ENCODE measurements around the gene RBFOX2. TPM values are rescaled to one million over a fixed set of nuclear protein-coding genes. Genes with fewer than 3 reads are reported as not detected.

Gene RBFOX2
- total and polyA plus RNA-seq, 2 of the 13 experiments (the other 11 are each of a cell fraction or from before 2014, with no cell fraction given), result 37.3 to 40.4 TPM

DNA sequence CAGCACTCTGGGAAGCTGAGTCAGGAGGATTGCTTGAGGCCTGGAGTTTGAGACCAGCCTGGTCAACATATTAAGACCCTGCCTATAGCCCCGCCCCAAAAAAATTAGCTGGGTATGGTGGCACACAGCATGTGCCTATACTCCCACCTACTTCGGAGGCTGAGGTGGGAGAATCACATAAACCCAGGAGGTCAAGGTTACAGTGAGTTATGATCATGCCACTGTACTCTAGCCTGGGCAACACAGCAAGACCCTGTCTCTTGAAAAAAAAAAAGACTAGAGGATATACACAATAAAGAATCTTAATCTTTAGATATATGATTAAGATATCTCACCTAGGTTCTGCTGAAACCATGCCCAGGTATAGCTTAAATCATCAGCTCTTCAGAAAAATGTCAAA is 174.3 kb downstream of the RBFOX2 start:
- ChIA-PET CTCF (ENCODE audit: low intra/inter-chr PET ratio, low total read pairs) (no interaction called here), POLR2A (no interaction called here)
- ATAC-seq (no peak), DNase-seq (ENCODE audit: low spot score) (no peak), FAIRE-seq (no peak)
- no peak overlapping the region for H3K4me2 ChIP-seq (ENCODE audit: low read depth, low read length)
- peaks cover 10% of the 10 kb centered on the region for H3K79me2 ChIP-seq (ENCODE audit: insufficient read depth, low read length)
- no peaks in the 10 kb centered on the region for H3K9me3 ChIP-seq (ENCODE audit: low read length)
- no TSS peak for BruUV-seq (replicated peaks)
- no peaks in the 10 kb centered on the region for H3K27me3 ChIP-seq (ENCODE audit: control insufficient read depth in 1 of 2, insufficient read depth in 2 of 2, low read length in 2 of 2)
- no peak overlapping the region for H3K9ac ChIP-seq (ENCODE audit: insufficient read depth, low read depth, low read length)
- no peaks in the 10 kb centered on the region for H3K36me3 ChIP-seq (replicated peaks in 1 of 2; ENCODE audit: control insufficient read depth in 1 of 2, insufficient read depth in 2 of 2, low read length in 2 of 2)
- 90% methylated on average over 2 of the region's 2 CpGs for WGBS (ENCODE audit: low lambda C conversion rate)
- no peak overlapping the region for H3K4me3 ChIP-seq (replicated peaks in 1 of 3; ENCODE audit: insufficient read depth in 1 of 3, low read depth in 2 of 3, low read length in 3 of 3)
- H2AFZ ChIP-seq (ENCODE audit: low read length), result no peak overlapping the region
- H4K20me1 ChIP-seq (ENCODE audit: insufficient read depth, low read length), result no peaks in the 10 kb centered on the region
- no peak overlapping the region for H3K27ac ChIP-seq (ENCODE audit: extremely low read length, insufficient read depth, low read length)
- TF ChIP-seq ZNF121 (CRISPR knock-in tag; IDR thresholded peaks at IDR 0.05), result peak; percentile 70; the same call in 1 of the 2 replicates
- TF ChIP-seq, protein P1, sequence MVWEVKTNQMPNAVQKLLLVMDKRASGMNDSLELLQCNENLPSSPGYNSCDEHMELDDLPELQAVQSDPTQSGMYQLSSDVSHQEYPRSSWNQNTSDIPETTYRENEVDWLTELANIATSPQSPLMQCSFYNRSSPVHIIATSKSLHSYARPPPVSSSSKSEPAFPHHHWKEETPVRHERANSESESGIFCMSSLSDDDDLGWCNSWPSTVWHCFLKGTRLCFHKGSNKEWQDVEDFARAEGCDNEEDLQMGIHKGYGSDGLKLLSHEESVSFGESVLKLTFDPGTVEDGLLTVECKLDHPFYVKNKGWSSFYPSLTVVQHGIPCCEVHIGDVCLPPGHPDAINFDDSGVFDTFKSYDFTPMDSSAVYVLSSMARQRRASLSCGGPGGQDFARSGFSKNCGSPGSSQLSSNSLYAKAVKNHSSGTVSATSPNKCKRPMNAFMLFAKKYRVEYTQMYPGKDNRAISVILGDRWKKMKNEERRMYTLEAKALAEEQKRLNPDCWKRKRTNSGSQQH (CRISPR knock-in tag; IDR thresholded peaks at IDR 0.05; ENCODE audit: low read depth), result no peak
- intact Hi-C loops (cut with micrococcal nuclease; ENCODE audit: unreplicated experiment), result no loop called here
- in situ Hi-C loops (cut with HindIII; ENCODE audit: extremely low pct_ligation_motif_present, low pct_unique_long_range_greater_than_20kb), result no loop called here
- 0 out of 2 replicates have a peak, but pooled peaks cover 4% of the 10 kb centered on the region for H3K4me1 ChIP-seq (ENCODE audit: insufficient read depth, low read length)

DNA sequence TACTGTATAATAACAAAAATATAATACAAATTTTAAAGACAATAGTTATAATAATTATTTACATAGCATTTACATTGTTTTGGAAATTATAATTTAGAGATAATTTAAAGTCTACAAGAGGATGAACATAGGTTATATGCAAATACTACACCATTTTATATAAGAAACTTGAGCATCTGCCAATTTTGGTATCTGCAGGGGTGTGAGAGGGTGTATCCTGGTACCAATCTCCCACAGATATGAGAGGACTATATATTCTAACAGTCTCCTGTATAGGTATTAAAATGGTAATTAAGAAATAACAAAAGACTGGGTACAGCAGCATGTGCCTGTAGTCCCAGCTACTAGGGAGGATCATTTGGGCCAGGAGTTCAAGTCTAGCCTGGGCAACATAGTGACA is 176.5 kb downstream of the RBFOX2 start:
- H3K79me2 ChIP-seq (ENCODE audit: insufficient read depth, low read length), result peaks cover 12% of the 10 kb centered on the region
- no peaks in the 10 kb centered on the region for H3K36me3 ChIP-seq (replicated peaks in 1 of 2; ENCODE audit: control insufficient read depth in 1 of 2, insufficient read depth in 2 of 2, low read length in 2 of 2)
- no peaks in the 10 kb centered on the region for H4K20me1 ChIP-seq (ENCODE audit: insufficient read depth, low read length)
- no TSS peak for BruUV-seq (replicated peaks)
- CTCF ChIA-PET (ENCODE audit: low intra/inter-chr PET ratio, low total read pairs), result no interaction called here
- intact Hi-C loops (cut with micrococcal nuclease; ENCODE audit: unreplicated experiment) (no loop called here), in situ Hi-C loops (cut with HindIII; ENCODE audit: extremely low pct_ligation_motif_present, low pct_unique_long_range_greater_than_20kb) (no loop called here)
- no peak overlapping the region for H3K4me2 ChIP-seq (ENCODE audit: low read depth, low read length)
- FAIRE-seq (no peak), ATAC-seq (no peak), DNase-seq (ENCODE audit: low spot score) (no peak)
- no peaks in the 10 kb centered on the region for H3K27me3 ChIP-seq (ENCODE audit: control insufficient read depth in 1 of 2, insufficient read depth in 2 of 2, low read length in 2 of 2)
- no peak overlapping the region for H3K4me3 ChIP-seq (replicated peaks in 1 of 3; ENCODE audit: insufficient read depth in 1 of 3, low read depth in 2 of 3, low read length in 3 of 3)
- no peak overlapping the region for H3K27ac ChIP-seq (ENCODE audit: extremely low read length, insufficient read depth, low read length)
- no peak overlapping the region for H3K9ac ChIP-seq (ENCODE audit: insufficient read depth, low read depth, low read length)
- H3K9me3 ChIP-seq (ENCODE audit: low read length), result no peaks in the 10 kb centered on the region
- H3K4me1 ChIP-seq (ENCODE audit: insufficient read depth, low read length), result peaks cover 4% of the 10 kb centered on the region
- H2AFZ ChIP-seq (ENCODE audit: low read length), result no peak overlapping the region
- POLR2A ChIA-PET, result interaction anchor here (0.7 kb wide), 1 partner anchor 573 kb away, joined by 3 read pairs; no protein-coding TSS in a partner anchor
- TF ChIP-seq SMARCE1 (IDR thresholded peaks at IDR 0.05; ENCODE audit: borderline replicate concordance) (no peak), FOXO1 (CRISPR knock-in tag; IDR thresholded peaks at IDR 0.05) (no peak), ZFP82 (CRISPR knock-in tag; IDR thresholded peaks at IDR 0.05; ENCODE audit: borderline replicate concordance) (no peak), PRPF4 (IDR thresholded peaks at IDR 0.05; ENCODE audit: low read depth, low read length, poor library complexity, severe bottlenecking) (no peak), SAFB2 (CRISPR knock-in tag; IDR thresholded peaks at IDR 0.05; ENCODE audit: borderline replicate concordance, low read depth) (no peak), ZNF619 (CRISPR knock-in tag; IDR thresholded peaks at IDR 0.05) (no peak), CAMTA2 (CRISPR knock-in tag; IDR thresholded peaks at IDR 0.05; ENCODE audit: borderline replicate concordance) (no peak), RBM22 (optimal IDR thresholded peaks at IDR 0.05; ENCODE audit: low read length) (no peak), SRSF1 (optimal IDR thresholded peaks at IDR 0.05; ENCODE audit: low read depth, low read length) (no peak), ZNF3 (CRISPR knock-in tag; IDR thresholded peaks at IDR 0.05) (no peak)
- TF ChIP-seq, protein P2, sequence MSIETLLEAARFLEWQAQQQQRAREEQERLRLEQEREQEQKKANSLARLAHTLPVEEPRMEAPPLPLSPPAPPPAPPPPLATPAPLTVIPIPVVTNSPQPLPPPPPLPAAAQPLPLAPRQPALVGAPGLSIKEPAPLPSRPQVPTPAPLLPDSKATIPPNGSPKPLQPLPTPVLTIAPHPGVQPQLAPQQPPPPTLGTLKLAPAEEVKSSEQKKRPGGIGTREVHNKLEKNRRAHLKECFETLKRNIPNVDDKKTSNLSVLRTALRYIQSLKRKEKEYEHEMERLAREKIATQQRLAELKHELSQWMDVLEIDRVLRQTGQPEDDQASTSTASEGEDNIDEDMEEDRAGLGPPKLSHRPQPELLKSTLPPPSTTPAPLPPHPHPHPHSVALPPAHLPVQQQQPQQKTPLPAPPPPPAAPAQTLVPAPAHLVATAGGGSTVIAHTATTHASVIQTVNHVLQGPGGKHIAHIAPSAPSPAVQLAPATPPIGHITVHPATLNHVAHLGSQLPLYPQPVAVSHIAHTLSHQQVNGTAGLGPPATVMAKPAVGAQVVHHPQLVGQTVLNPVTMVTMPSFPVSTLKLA (IDR thresholded peaks at IDR 0.05), result no peak
- TF ChIP-seq, protein P3, sequence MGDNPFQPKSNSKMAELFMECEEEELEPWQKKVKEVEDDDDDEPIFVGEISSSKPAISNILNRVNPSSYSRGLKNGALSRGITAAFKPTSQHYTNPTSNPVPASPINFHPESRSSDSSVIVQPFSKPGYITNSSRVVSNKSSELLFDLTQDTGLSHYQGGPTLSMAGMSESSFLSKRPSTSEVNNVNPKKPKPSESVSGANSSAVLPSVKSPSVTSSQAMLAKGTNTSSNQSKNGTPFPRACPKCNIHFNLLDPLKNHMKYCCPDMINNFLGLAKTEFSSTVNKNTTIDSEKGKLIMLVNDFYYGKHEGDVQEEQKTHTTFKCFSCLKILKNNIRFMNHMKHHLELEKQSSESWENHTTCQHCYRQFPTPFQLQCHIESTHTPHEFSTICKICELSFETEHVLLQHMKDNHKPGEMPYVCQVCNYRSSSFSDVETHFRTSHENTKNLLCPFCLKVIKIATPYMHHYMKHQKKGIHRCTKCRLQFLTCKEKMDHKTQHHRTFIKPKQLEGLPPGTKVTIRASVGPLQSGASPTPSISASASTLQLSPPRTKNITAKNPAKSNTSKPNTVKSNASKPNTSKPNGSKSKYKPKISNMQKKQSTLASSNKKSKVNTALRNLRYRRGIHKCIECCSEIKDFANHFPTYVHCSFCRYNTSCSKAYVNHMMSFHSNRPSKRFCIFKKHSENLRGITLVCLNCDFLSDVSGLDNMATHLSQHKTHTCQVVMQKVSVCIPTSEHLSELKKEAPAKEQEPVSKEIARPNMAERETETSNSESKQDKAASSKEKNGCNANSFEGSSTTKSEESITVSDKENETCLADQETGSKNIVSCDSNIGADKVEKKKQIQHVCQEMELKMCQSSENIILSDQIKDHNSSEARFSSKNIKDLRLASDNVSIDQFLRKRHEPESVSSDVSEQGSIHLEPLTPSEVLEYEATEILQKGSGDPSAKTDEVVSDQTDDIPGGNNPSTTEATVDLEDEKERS (CRISPR knock-in tag; IDR thresholded peaks at IDR 0.05), result no peak
